ENCODE results near the gene OPA3. TPM values are rescaled to one million over a fixed set of nuclear protein-coding genes. Genes with fewer than 3 reads are reported as not detected.
"Not testable (repeated sequence)": the region's sequence is repeated elsewhere in the genome, so short reads cannot be mapped to it uniquely, and the experiment has no call there.

Gene OPA3
- total RNA-seq (2012; rRNA removed), result 5.1 and 5.9 TPM in 2 replicates

GRCh38 chr19:45584332-45585157 lies at the start of gene OPA3:
Gene OPA3 (minus strand): TSS chr19:45584802. CDS start chr19:45584764, 38 bp downstream.
- Histone ChIP-seq H3K9me3 (replicated peaks; ENCODE audit: low read length) (no peaks in the 10 kb centered on the region), H3K27me3 (ENCODE audit: control insufficient read depth, insufficient read depth, low read length) (no peaks in the 10 kb centered on the region), H3K4me2 (ENCODE audit: low read length) (peak within 1 kb of the TSS; percentile 94), H3K4me1 (ENCODE audit: control insufficient read depth, insufficient read depth, low read length) (peaks cover 4% of the 10 kb centered on the region), H3K36me3 (ENCODE audit: insufficient read depth, low read length) (peaks cover 4% of the 10 kb centered on the region), H3K9ac (ENCODE audit: low read depth, low read length) (peak within 1 kb of the TSS; percentile 98), H3K4me3 (ENCODE audit: low read length) (peak within 1 kb of the TSS; percentile 93)

DNA sequence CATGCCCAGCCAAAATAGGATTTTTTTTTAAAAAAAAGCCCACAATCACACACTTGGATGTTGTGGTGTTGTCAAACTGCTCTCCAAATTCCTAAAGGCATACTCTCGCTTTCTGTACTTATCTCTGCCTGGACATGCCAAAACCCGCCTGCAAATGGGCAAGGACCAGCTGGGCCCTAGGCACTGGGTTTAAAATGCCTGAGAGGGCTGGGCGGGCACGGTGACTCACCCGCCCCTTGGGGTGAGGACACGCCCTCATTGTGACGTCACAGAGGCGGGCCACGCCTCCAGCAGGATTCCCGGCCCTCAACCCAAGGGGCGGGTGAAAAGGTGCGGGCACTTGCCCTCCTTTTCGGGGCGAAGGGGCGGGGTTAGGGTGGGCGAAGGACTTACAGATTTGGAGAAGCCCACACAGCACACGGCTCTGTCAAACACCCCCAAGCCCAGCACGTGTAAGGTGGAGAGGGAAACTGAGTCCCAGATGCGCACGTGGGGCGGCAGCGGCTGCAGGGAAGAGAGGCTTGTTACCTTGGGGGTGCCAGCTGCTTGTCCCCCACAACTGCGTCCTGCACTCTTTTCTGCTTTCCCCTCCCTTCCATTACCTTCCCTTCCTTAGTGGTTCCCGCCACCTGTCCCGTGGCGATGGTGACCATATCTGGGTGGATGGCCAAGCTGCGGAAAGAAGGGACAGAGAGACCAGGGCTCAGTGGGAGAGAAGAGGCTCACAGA lies 48.0 kb upstream of the OPA3 start:
- Histone ChIP-seq H3K9ac (ENCODE audit: low read depth, low read length) (peak overlapping the region; percentile 56), H3K4me3 (ENCODE audit: low read length) (no peak overlapping the region), H3K36me3 (ENCODE audit: insufficient read depth, low read length) (peaks cover 11% of the 10 kb centered on the region), H3K4me1 (ENCODE audit: control insufficient read depth, insufficient read depth, low read length) (peaks cover 12% of the 10 kb centered on the region), H3K4me2 (ENCODE audit: low read length) (peak overlapping the region; percentile 55), H3K27me3 (ENCODE audit: control insufficient read depth, insufficient read depth, low read length) (no peaks in the 10 kb centered on the region), H3K9me3 (replicated peaks; ENCODE audit: low read length) (no peaks in the 10 kb centered on the region)

DNA sequence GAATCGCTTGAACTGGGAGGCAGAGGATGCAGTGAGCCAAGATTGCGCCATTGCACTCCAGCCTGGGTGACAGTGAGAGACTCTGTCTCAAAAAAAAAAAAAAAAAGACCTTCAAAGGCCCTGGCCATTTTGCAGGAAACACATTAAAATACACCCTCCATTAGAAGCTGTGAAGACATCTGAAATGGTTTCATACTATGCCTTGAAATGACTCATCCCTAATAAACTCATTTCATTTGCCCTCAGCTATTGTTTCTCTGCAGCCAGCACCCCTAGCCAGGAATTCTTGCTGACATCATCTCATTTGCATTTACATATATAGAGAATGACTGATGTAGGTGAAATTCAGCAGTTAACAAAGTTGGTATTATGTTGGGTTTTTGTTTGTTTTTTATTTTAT lies 45.9 kb upstream of the OPA3 start:
- Histone ChIP-seq H3K4me2 (ENCODE audit: low read length) (no peak overlapping the region), H3K36me3 (ENCODE audit: insufficient read depth, low read length) (peaks cover 19% of the 10 kb centered on the region), H3K9me3 (replicated peaks; ENCODE audit: low read length) (no peaks in the 10 kb centered on the region), H3K9ac (ENCODE audit: low read depth, low read length) (no peak overlapping the region), H3K27me3 (ENCODE audit: control insufficient read depth, insufficient read depth, low read length) (no peaks in the 10 kb centered on the region), H3K4me1 (ENCODE audit: control insufficient read depth, insufficient read depth, low read length) (peaks cover 12% of the 10 kb centered on the region), H3K4me3 (ENCODE audit: low read length) (no peak overlapping the region)

DNA sequence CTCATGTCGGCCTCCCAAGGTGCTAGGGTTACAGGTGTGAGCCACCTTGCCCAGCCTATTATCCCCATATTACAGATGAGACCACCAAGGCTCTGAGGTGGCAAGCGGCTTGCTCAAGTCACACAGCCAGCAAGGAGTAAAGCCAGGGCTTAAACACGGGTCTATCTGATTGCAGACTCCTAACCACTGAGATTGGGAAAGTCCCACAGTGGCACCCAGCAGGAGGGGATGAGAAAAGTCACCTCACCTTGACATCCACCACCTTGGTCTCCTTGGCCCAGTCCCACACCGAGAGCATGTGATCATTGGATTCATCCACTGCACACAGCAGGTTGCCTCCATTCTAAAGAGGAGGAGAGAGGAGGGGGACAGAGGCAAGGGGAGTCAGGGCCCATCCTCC lies 45.1 kb upstream of the OPA3 start:
- Histone ChIP-seq H3K4me1 (ENCODE audit: control insufficient read depth, insufficient read depth, low read length) (peaks cover 12% of the 10 kb centered on the region), H3K27me3 (ENCODE audit: control insufficient read depth, insufficient read depth, low read length) (no peaks in the 10 kb centered on the region), H3K9ac (ENCODE audit: low read depth, low read length) (no peak overlapping the region), H3K4me2 (ENCODE audit: low read length) (no peak overlapping the region), H3K9me3 (replicated peaks; ENCODE audit: low read length) (no peaks in the 10 kb centered on the region), H3K4me3 (ENCODE audit: low read length) (no peak overlapping the region), H3K36me3 (ENCODE audit: insufficient read depth, low read length) (peaks cover 19% of the 10 kb centered on the region)

GRCh38 chr19:45628219-45628618 lies 43.6 kb upstream of the OPA3 start:
- Histone ChIP-seq H3K36me3 (ENCODE audit: insufficient read depth, low read length) (peaks cover 26% of the 10 kb centered on the region), H3K4me1 (ENCODE audit: control insufficient read depth, insufficient read depth, low read length) (peaks cover 12% of the 10 kb centered on the region)
- not testable (repeated sequence) for H3K27me3 ChIP-seq (ENCODE audit: control insufficient read depth, insufficient read depth, low read length); H3K9ac ChIP-seq (ENCODE audit: low read depth, low read length); H3K9me3 ChIP-seq (replicated peaks; ENCODE audit: low read length); H3K4me2 ChIP-seq (ENCODE audit: low read length); H3K4me3 ChIP-seq (ENCODE audit: low read length)

- Histone ChIP-seq H3K9me3 (replicated peaks; ENCODE audit: low read length) (no peaks in the 10 kb centered on the region), H3K27me3 (ENCODE audit: control insufficient read depth, insufficient read depth, low read length) (no peaks in the 10 kb centered on the region), H3K4me3 (ENCODE audit: low read length) (no peak overlapping the region), H3K4me1 (ENCODE audit: control insufficient read depth, insufficient read depth, low read length) (no peaks in the 10 kb centered on the region), H3K9ac (ENCODE audit: low read depth, low read length) (no peak overlapping the region), H3K36me3 (ENCODE audit: insufficient read depth, low read length) (peaks cover 33% of the 10 kb centered on the region), H3K4me2 (ENCODE audit: low read length) (no peak overlapping the region)
Measured at GRCh38 chr19:45623984-45624383, 39.4 kb upstream of the OPA3 start.

DNA sequence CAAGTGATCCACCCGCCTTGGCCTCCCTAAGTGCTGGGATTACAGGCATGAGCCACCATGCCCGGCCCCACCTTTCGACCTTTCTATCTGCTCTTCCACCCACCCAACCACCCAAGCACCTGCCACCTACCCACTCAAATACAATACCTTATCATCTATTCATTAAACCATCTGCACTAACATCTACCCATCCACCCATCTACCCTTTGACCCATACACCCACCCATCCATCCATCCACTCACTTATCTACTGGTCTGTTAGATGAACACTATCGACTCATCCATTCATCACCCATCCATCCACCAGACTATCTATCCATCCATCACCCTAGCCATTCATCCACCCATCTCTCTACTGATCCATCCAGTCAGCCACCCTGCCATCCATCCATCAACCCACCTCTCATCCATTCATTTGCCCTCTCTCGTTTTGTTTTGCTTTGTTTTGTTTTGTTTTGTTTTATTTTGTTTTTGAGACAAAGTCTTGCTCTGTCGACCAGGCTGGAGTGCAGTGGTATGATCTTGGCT lies 37.4 kb upstream of the OPA3 start:
- peaks cover 28% of the 10 kb centered on the region for H3K36me3 ChIP-seq (ENCODE audit: insufficient read depth, low read length)

GRCh38 chr19:45621389-45621788 lies 36.8 kb upstream of the OPA3 start:
- Histone ChIP-seq H3K4me1 (ENCODE audit: control insufficient read depth, insufficient read depth, low read length) (no peaks in the 10 kb centered on the region), H3K36me3 (ENCODE audit: insufficient read depth, low read length) (peaks cover 29% of the 10 kb centered on the region), H3K4me2 (ENCODE audit: low read length) (no peak overlapping the region), H3K9me3 (replicated peaks; ENCODE audit: low read length) (no peaks in the 10 kb centered on the region), H3K4me3 (ENCODE audit: low read length) (no peak overlapping the region), H3K9ac (ENCODE audit: low read depth, low read length) (no peak overlapping the region), H3K27me3 (ENCODE audit: control insufficient read depth, insufficient read depth, low read length) (no peaks in the 10 kb centered on the region)

More for the DNA sequence above, 37.4 kb upstream of the OPA3 start:
- no peaks in the 10 kb centered on the region for H3K9me3 ChIP-seq (replicated peaks; ENCODE audit: low read length)
- H3K4me3 ChIP-seq (ENCODE audit: low read length), result no peak overlapping the region
- no peak overlapping the region for H3K9ac ChIP-seq (ENCODE audit: low read depth, low read length)
- no peak overlapping the region for H3K4me2 ChIP-seq (ENCODE audit: low read length)
- H3K4me1 ChIP-seq (ENCODE audit: control insufficient read depth, insufficient read depth, low read length), result no peaks in the 10 kb centered on the region
- H3K27me3 ChIP-seq (ENCODE audit: control insufficient read depth, insufficient read depth, low read length), result no peaks in the 10 kb centered on the region

DNA sequence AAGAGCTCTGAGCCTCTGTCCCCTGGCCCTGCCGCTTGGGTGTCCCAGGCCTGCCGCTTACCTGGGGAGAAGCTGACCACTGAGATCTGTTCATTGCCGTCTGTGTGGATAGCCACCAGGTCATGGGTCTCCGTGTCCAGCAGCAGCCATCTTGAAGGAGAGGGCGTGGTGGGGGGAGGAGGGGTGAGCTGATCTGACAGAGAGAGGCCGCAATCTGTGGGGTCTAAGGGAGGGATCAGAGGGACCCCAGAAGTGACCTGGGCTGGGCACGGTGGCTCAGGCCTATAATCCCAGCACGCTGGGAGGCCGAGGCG lies 32.1 kb upstream of the OPA3 start:
- H3K9me3 ChIP-seq (replicated peaks; ENCODE audit: low read length), result no peaks in the 10 kb centered on the region
- peaks cover 21% of the 10 kb centered on the region for H3K4me1 ChIP-seq (ENCODE audit: control insufficient read depth, insufficient read depth, low read length)
- H3K9ac ChIP-seq (ENCODE audit: low read depth, low read length), result no peak overlapping the region
- H3K4me3 ChIP-seq (ENCODE audit: low read length), result no peak overlapping the region
- peaks cover 41% of the 10 kb centered on the region for H3K36me3 ChIP-seq (ENCODE audit: insufficient read depth, low read length)
- no peaks in the 10 kb centered on the region for H3K27me3 ChIP-seq (ENCODE audit: control insufficient read depth, insufficient read depth, low read length)
- H3K4me2 ChIP-seq (ENCODE audit: low read length), result no peak overlapping the region

GRCh38 chr19:45615795-45616703 lies 31.4 kb upstream of the OPA3 start:
- H3K9ac ChIP-seq (ENCODE audit: low read depth, low read length), result no peak overlapping the region
- peaks cover 21% of the 10 kb centered on the region for H3K4me1 ChIP-seq (ENCODE audit: control insufficient read depth, insufficient read depth, low read length)
- no peaks in the 10 kb centered on the region for H3K27me3 ChIP-seq (ENCODE audit: control insufficient read depth, insufficient read depth, low read length)
- H3K4me3 ChIP-seq (ENCODE audit: low read length), result no peak overlapping the region
- H3K9me3 ChIP-seq (replicated peaks; ENCODE audit: low read length), result no peaks in the 10 kb centered on the region
- H3K4me2 ChIP-seq (ENCODE audit: low read length), result no peak overlapping the region
- H3K36me3 ChIP-seq (ENCODE audit: insufficient read depth, low read length), result peaks cover 42% of the 10 kb centered on the region

GRCh38 chr19:45615056-45615455 lies 30.5 kb upstream of the OPA3 start:
- not testable (repeated sequence) for H3K9ac ChIP-seq (ENCODE audit: low read depth, low read length); H3K27me3 ChIP-seq (ENCODE audit: control insufficient read depth, insufficient read depth, low read length); H3K4me3 ChIP-seq (ENCODE audit: low read length); H3K9me3 ChIP-seq (replicated peaks; ENCODE audit: low read length); H3K4me2 ChIP-seq (ENCODE audit: low read length)
- peaks cover 21% of the 10 kb centered on the region for H3K4me1 ChIP-seq (ENCODE audit: control insufficient read depth, insufficient read depth, low read length)
- H3K36me3 ChIP-seq (ENCODE audit: insufficient read depth, low read length), result peaks cover 38% of the 10 kb centered on the region

Measured in skeletal muscle satellite cell (primary cell).